H4 (cell line): ENCODE data around the gene CMTM7. TPM values are rescaled to one million over a fixed set of nuclear protein-coding genes. Genes with fewer than 3 reads are reported as not detected.
"Not testable (repeated sequence)": the region's sequence is repeated elsewhere in the genome, so short reads cannot be mapped to it uniquely, and the experiment has no call there.

Experiments used
- DNase-seq: peaks from one replicate; pipeline ENCODE4 v3.0.0-alpha.2; 2015; ENCODE audit warnings: low spot score
- total RNA-seq: library from RNA; depleted of rRNA; stranded (reverse); fragments of >200 nt; shearing (Covaris generic); gene quantifications from 2 replicates; pipeline ENCODE4 v1.2.3, GENCODE V29; 2014

Gene CMTM7
- total RNA-seq, 1 experiment from 2014 or later, result 7.1 TPM

DNA sequence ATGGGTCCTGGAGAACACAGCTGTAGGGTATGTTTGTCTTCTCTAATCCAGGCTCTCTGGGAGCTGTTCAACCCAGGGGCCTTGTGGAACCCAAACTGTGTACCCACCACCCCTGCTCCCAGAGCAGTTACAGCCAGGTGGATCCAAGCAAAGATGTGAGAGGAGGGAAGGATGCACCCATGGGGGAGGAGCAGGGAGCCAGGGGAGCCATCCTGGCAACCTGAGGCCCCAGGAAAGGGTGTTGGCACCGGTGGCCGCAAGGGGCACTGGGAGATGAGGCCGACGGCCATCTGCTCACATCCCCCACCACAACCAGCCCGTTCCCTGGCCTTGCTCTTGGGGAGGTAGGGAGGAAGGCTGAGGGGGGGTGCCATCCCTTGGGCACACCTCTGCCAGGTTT is 67.8 kb downstream of the CMTM7 start:
- no peak for DNase-seq

DNA sequence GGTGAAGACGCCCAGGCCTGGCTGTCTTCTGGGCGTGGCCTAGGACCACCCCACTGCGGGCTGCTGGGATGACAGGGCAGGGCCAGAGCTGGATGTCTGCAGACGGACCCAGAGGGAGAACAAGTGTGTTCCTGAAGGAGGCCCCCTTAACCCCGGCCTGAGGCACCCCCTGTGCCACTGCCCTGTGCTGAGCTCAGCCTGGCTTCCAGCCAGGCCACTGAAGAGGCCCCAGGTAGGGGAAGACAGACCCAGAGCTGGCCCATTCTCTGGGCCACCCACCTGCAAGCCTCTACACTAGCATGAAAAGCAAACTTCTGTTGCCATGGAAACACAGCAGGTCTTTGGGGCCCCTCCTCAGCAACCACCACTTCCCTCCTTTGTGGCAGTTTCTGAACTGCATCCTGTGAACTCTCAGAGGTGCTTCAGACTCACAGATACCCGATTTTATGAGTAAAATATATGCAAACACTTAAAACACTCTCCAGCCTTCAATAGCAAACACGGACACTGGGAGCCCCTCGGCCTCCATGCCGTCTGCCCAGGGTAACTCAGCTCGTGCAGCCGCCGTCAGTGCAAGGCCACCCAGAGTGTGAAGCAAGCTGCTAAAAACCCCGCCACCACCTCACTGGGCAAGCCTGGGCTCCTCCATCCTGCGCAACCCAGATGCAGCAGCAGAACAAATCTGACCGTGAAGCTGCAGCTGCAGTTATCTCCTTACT is 68.5 kb downstream of the CMTM7 start:
- DNase-seq, result no peak

DNA sequence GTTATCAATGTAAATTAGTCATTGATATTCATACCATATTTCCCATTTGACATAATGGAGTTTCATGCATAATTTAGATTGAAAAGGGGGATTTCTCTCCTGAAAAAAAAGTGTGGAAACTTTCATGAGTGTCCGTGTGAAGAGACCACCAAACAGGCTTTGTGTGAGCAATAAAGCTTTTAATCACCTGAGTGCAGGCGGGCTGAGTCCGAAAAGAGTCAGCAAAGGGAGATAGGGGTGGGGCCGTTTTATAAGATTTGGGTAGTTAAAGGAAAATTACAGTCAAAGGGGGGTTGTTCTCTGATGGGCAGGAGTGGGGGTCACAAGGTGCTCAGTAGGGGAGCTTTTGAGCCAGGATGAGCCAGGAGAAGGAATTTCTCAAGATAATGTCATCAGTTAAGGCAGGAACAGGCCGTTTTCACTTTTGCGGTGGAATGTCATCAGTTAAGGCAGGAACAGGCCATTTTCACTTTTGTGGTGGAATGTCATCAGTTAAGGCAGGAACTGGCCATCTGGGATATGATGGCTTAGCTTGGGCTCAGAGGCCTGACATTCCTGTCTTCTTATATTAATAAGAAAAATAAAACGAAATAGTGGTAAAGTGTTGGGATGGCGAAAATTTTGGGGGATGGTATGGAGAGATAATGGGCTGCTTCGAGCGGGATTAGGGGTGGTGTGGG is 69.3 kb downstream of the CMTM7 start:
- DNase-seq, result not testable (repeated sequence)

DNA sequence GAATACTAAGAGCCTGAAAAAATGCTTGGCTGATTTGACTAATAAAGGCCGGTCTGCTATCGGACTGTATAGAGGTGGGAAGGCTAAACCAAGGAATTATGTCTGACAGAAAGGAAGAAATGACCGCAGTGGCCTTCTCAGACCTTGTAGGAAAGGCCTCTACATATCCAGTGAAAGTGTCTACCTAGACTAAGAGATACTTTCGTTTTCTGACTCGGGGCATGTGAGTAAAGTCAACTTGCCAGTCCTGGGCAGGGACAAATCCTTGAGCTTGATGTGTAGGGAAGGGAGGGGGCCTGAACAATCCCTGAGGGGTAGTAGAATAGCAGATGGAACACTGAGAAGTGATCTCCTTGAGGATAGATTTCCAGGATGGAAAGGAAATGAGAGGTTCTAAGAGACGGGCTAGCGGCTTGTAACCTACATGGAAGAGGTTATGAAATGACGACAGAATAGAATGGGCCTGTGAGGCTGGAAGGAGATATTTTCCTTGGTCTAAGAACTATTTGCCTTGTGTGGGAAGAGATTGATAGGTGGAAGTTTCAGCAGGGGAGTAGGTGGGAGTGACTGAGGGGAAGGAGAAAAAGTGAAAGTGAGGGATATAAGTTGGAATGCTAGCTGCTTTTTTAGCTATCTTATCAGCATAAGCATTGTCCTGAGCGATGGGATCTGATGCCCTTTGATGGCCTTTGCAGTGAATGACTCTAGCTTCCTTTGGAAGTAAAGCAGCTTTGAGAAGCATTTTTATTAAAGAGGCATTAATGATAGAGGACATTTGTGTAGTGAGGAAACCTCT is 70.7 kb downstream of the CMTM7 start:
- not testable (repeated sequence) for DNase-seq

DNA sequence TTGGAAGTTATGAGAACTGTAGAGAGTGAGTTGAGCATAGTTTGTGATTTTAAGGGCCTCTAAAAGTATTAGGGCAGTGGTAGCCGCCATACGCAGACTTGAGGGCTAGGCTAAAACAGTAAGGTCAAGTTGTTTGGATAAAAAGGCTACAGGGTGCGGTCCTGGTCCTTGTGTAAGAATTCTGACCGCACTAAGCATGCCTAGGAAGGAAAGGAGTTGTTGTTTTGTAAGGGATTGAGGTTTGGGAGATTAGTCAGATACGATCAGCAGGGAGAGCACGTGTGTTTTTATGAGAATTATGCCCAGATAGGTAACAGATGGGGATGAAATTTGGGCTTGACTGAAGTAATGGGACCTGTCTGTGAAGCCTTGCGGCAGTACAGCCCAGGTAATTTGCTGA is 71.8 kb downstream of the CMTM7 start:
- DNase-seq, result not testable (repeated sequence)

DNA sequence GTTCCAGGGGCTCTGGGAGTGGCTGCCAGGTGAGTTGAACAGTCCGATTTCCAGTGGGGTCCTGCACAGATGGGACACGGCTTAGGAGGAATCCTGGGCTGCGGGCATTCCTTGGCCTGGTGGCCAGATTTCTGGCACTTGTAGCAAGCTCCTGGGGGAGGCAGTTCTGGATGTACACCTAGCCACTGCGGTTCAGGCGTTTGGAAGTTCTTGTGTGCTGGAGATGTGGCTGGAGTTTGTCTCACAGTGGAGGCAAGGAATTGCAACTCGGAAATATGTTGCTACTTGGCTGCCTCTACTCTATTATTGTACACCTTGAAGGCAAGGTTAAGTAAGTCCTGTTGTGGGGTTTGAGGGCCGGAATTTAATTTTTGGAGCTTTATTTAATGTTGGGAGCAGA is 73.1 kb downstream of the CMTM7 start:
- DNase-seq, result not testable (repeated sequence)

DNA sequence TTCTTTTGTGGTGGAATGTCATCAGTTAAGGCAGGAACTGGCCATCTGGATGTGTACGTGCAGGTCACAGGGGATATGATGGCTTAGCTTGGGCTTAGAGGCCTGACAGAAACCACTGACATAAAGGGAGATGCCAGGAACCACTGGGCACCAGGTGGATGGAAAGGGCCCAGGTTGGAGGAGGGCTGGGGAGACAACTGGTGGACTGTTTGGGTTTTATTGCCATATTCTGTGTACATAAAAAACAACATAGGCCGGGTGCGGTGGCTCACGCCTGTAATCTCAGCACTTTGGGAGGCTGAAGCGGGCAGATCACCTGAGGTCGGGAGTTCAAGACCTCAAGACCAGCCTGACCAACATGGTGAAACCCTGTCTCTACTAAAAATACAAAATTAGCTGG is 75.2 kb downstream of the CMTM7 start:
- DNase-seq, result not testable (repeated sequence)

DNA sequence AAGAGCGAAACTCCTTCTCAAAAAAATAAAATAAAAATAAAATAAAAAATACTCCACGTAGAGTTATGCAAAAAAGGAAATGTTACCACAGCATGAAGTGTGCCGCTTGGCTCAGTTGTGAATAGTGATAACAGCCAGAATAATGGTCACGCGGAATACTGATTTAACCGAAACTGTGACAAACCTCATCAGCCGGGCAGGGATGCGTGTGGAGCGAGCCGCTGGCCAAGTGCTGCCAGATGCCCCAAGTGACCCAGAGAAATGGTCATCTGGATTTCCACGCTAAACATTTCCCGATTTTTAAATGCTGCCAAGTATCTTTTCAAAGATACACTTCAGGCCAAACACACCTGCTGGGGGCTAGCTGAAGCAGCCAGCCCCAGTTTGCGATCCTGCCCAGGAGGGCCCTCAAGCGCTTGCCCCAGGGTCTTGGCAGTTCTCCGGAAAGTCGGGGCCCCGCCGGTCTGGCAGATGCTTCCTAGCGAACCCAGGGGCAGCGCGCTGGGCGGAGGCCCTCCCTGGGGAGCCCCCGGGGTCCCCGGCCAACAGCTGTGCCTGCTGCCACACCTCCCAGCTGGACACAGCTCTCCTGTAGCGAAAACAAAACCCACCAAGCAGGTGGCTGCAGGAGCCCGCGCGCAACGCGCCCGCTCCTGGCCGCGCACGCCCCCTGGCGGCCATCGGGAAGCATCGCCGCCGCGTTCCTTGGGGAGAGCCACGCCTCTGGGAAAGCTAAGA is 75.8 kb downstream of the CMTM7 start:
- peak; percentile 26 for DNase-seq

DNA sequence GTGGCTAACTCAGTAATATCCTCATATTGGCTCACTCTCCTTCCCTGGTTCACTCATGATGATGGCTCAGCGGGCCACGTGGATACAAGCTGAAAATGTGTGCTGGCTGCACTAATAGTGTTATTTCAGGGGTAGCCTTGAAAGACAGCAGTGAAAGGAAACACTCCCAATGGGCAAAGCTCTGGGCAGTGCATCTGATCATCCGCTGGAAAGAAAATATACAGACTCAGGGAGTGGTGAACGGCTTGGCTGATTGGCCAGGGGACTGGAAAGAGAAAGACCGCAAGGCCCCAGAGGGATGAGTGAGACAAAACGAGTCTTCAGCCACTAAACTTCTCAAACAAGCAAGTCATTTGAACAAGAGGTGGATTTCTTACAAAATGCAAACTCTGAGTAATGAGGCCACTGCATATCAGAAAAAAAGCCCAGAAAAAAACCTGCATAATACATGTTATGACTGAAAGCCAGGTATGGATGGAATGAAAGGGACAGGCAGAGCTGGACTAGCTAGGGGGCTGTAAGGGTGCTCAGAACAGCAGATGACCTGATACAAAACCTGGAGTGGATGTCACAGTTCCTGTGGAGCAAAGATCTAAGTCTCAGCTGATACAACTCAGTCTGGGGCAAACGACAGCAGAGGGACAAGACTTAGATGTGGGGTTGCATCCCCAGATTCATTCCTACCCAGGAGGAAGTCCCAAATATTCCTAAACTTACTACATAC is 77.7 kb downstream of the CMTM7 start:
- DNase-seq, result no peak

DNA sequence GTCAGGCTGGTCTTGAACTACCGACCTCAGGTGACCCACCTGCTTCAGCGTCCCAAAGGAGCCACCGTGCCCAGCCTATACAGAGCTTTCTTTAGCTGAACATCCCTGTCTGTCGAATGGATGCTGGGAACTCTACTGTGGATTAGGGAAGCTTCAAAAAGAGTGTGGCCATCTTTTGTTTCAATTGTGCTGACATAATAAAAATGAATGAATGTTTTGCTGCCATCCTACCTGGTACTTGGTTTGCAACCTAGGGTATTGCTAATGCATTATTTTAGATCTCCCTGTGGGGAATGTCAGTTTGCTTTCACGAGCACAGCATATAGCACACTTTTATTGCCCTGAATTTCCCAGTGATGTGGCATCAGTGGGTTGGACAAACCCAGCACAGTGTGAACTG is 78.7 kb downstream of the CMTM7 start:
- no peak for DNase-seq

DNA sequence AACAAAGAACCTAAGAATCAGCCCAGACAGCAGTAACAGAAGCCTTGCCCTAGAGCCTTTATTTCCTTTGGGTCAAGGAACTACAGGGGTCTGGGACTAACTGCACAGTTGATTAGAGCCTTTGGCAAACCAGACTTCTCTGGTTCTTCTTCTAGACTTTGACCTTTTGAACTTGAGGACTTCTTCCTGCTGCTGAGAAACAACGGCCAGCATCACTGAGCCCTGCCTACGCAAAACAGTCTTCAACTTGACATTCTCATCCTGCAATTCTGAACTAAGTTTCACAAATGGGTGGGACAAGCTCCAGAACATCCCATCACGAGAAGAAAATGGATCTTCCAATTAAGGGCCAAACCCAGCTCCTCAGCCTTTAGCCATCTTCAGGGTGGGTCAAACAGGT is 79.6 kb downstream of the CMTM7 start:
- no peak for DNase-seq

DNA sequence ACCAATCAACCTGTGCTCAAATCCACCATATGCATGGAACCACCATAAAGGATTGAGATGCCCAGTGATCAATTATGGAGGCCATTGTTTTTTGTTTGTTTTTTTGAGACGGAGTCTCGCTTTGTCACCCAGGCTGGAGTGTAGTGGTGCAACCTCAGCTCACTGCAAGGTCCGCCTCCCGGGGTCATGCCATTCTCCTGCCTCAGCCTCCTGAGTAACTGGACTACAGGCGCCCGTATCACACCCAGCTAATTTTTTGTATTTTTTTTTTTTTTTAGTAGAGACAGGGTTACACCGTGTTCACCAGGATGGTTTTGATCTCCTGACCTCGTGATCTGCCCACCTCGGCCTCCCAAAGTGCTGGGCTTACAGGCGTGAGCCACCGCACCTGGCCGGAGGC is 80.5 kb downstream of the CMTM7 start:
- not testable (repeated sequence) for DNase-seq

DNA sequence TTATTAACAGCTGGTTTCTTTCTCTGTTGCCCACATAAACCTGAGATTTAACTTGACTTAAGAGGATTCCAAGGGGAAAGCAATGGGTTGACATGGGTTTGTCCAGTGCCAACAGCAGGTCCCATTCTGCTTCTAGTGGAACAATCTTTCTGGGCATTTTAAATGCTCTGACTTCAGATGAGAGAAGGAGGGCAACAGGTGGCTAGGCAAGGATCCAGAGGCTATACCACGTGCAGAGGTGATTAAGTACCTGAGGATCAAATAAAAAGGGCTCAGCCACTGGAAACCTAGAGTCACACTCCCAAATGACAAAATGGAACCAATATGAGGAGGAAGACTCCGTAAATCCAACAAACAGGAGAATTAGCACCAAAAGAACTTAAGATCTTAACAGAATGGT is 82.5 kb downstream of the CMTM7 start:
- no peak for DNase-seq

DNA sequence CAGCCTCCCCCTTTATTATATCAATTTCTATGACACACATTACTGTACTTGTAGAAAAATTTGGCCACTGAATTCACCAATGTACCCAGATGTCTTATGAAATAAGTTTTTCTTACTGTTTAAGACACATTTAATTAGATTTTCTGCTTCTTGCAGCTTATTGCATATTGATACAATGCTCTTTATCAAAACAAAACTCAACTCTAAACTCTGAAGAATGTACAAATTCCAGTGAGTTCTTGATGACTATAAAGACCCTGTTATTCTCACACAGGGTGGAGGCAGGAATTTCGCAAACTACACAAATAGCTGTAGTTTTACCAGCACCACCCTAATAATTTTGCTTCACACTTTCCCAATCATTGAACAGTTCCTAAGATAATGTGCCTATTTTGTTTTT is 89.0 kb downstream of the CMTM7 start:
- DNase-seq, result no peak

DNA sequence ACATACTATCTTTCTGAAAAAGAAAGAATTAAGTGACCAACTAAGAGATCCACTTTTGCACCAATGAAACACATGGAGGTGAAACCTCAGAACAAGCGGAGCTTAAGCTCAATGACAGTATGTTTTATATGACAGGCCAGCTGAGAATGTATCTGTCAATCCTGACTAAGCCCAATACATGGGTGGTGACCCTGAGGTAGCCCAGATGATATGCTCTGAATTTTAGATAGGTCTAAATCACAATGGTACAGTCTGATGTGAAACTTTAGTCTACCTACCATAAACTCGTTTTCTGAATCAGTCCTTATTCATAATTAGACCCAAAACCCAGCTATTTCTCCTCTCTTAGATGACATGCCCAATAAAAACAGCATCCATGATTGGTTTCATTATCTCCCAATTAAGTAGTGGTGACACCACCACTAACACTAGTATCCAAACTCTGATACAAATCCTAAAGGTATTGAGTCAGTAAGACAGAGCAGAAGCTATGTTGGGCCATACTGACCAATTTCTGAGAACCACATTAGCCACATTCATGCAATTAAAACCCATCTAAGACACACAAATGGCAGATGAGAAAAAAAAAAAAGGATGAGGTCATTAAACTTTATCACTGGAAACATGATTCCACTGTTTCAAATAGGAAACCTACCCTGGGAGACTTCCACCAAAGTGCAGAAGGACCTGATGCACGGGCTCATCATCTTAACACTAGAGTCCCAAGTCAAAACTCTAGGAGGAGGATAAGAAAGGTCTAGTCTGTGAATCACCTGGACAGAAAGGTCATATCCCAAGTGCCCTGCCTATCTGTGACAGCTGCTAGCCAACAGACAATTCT is 90.4 kb downstream of the CMTM7 start:
- no peak for DNase-seq

DNA sequence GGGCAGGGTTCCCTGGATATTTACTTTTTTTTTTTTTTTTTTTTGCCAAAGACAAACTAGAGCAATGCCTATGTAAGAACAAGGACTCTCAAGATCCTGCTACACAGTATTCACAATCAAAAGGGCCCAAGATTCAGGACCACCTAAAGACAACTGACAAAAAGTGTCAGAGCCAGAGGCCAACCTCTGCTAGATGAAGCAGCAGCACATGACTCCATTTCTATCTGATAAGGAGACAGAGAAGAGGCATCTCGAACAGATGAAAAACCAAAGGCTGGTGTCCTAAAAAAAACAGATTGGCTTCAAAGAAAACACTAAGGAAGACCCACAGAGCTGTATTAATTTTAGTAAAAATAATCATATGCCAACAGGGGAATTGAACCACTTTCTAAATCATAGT is 91.0 kb downstream of the CMTM7 start:
- no peak for DNase-seq

DNA sequence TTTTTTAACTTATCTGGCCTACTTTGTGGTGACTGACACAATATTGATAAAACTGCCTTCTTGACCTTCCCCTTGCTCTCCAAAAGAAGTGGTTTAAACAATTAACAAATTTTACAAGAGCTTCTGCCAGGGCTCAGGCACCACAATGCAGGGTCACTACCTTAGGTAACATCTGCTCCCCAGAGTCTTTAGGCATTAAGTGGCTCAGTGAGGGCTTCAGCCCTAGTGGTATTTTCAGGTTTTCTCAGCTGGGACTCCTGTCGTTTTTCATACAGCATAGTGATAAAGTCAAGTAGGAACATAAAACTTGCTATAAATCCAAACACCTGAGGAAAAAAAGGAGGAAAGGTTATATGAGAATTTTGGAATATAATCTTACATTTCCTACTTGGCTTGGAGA is 92.1 kb downstream of the CMTM7 start:
- DNase-seq, result no peak

DNA sequence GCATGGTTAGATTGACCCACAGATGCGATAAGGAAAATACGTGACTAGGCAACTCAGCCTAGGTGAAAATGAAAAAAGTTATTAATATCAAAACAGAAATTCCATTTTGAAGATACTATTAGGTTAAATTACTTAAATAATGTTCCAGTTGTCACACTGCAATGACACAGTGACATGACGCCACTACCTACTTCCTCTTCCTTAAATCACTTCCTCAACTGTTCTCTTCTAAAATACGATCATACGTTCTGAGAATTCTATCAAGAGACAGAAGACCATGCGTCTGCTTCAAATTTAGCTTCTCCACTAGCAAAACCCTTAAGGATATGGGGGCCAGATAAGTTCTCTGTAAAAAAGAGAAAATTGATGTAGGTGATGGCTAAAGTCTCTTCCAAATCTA is 92.8 kb downstream of the CMTM7 start:
- no peak for DNase-seq

DNA sequence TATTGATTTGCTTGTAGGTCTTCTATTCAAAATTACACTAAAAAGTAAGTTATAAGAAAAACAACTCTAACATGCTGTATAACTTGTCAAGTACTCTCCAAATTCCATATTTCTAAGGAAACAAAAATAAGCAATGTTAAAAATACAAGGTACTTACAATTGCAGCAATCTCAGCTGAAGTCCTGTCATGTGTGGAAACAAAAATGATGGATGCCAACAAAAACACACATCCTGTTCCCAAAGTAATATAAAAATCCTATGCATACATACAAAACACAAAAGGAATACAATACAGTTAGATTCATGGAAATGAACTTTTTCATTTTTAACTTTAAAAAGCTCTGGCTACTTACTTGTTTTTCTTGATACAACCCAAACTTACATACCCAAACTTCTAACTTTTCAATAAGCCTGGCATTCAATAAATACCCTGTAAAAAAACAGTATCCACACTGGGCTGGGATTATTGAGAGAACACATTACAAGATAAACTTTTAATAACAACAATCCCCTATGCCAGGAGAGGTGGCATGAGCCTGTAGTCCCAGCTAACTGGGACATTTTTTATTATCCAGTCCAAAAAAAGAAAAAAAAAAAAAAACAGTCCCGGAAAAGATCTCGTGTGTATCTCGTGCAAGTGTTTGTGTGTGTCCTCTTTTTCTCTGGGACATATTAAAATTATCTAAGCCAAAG is 96.3 kb downstream of the CMTM7 start:
- no peak for DNase-seq

DNA sequence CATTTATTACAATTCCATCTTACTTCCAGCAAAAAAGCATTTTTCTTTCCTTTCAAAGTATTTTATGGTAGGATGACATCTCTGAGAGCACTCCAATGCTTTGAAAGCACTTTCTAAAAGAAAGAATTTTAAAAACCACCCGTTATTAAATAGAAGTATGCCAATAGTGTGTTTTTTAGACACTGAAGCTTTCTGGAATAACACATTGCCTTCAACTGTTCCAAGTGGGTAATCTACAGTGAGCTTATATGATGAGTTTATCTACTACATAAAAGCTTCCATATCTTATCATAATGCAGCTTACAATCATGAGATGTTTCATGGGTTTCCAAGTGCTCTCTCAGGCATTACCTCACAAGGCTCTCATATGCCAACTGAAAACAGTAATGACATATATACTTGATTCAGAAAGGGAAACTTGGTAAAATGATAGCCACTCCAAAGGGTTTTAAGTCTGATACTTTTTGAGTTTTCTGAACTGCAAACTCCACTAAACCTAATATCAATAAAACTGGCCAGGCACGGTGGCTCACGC is 96.9 kb downstream of the CMTM7 start:
- DNase-seq, result no peak
